Astrocyte of the cerebellum (primary cell): ENCODE results near the gene IRX4.

Experiments used
- DNase-seq: peaks from one replicate; pipeline ENCODE4 v3.0.0-alpha.2; 2011; ENCODE audit warnings: low read depth
- H3K4me3 ChIP-seq: 2 replicates; pipeline ENCODE4 v1.5.1; 2011; ENCODE audit warnings: mild to moderate bottlenecking, low read depth, low read length, moderate library complexity
- in situ Hi-C: cut with HindIII; loops from 2 replicates; pipeline ENCODE4 v1.10.0; 2017; ENCODE audit warnings: low sequenced_read_pairs
- TF ChIP-seq, protein P1 (sequence below): IDR thresholded peaks from 2 replicates; pipeline ENCODE4 v1.5.1; 2012; ENCODE audit warnings: low read length, low read depth, moderate library complexity, mild to moderate bottlenecking; ENCODE audit errors: missing control alignments

Gene IRX4

GRCh38 chr5:1834721-1835429, 47.9 kb downstream of the IRX4 start:
- no peak overlapping the region for H3K4me3 ChIP-seq
- in situ Hi-C loops, result no loop called here
- TF ChIP-seq, protein P1, sequence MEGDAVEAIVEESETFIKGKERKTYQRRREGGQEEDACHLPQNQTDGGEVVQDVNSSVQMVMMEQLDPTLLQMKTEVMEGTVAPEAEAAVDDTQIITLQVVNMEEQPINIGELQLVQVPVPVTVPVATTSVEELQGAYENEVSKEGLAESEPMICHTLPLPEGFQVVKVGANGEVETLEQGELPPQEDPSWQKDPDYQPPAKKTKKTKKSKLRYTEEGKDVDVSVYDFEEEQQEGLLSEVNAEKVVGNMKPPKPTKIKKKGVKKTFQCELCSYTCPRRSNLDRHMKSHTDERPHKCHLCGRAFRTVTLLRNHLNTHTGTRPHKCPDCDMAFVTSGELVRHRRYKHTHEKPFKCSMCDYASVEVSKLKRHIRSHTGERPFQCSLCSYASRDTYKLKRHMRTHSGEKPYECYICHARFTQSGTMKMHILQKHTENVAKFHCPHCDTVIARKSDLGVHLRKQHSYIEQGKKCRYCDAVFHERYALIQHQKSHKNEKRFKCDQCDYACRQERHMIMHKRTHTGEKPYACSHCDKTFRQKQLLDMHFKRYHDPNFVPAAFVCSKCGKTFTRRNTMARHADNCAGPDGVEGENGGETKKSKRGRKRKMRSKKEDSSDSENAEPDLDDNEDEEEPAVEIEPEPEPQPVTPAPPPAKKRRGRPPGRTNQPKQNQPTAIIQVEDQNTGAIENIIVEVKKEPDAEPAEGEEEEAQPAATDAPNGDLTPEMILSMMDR, result no peak
- DNase-seq, result no peak

DNA sequence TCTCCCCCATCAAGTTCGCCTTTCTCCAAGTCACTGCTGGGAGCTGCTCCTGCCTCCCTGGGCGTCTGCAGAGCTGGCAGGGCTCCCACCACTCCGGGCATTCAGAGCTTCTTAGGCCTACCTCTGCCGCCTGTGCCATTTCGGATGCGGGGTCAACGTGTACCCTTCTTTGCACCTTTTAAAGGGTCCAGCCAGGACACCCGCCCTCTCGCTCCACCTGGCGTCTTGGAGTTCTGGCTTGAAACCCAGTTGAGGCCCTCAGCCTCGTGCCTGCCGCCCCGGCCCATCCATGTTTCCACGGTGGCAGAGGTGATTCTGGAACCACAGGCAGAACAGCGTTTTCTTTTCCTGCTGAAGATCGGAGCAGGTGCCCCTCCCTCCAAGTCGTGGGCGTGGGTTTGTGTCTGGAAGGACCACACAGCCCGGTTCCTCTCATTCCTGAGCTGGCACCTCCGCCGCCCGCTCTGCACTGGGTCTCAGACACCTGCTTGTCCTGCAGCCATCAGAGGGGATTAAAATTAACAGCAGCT, 48.6 kb downstream of the IRX4 start:
- H3K4me3 ChIP-seq, result no peak overlapping the region
- in situ Hi-C loops, result no loop called here
- TF ChIP-seq, protein P1, result no peak
- no peak for DNase-seq

- no peak for DNase-seq
- H3K4me3 ChIP-seq, result no peak overlapping the region
- in situ Hi-C loops, result no loop called here
- TF ChIP-seq, protein P1, result no peak
These were observed 49.3 kb downstream of the IRX4 start for GRCh38 chr5:1833264-1834021.

GRCh38 chr5:1832511-1833250, 50.0 kb downstream of the IRX4 start:
- in situ Hi-C loops, result no loop called here
- no peak for DNase-seq
- no peak overlapping the region for H3K4me3 ChIP-seq
- TF ChIP-seq, protein P1, result no peak

GRCh38 chr5:1831677-1832313, 50.9 kb downstream of the IRX4 start:
- no peak overlapping the region for H3K4me3 ChIP-seq
- TF ChIP-seq, protein P1, result no peak
- no peak for DNase-seq
- in situ Hi-C loops, result no loop called here

GRCh38 chr5:1831257-1831656, 51.5 kb downstream of the IRX4 start:
- H3K4me3 ChIP-seq, result no peak overlapping the region
- in situ Hi-C loops, result no loop called here
- TF ChIP-seq, protein P1, result no peak
- DNase-seq, result no peak
